ENCODE results near the gene IFI6. TPM values are rescaled to one million over a fixed set of nuclear protein-coding genes. Genes with fewer than 3 reads are reported as not detected.

The IFI6 gene
- total and polyA plus RNA-seq, 11 donors = 18.3 to 140 (median 61.9) TPM

- peak; percentile 42 to 80 (median 61) for DNase-seq
- Histone ChIP-seq H3K4me1 (peaks cover 5 to 66% (median 40%) of the 10 kb centered on the region in 12 donors), H3K36me3 (no peaks in the 10 kb centered on the region), H3K27me3 (peaks cover 0 to 5% (median 0%) of the 10 kb centered on the region in 9 donors), H3K9me3 (no peaks in the 10 kb centered on the region), H3K4me3 (peak within 1 kb of the TSS; percentile 19 to 66 (median 54)), H3K27ac (peak within 1 kb of the TSS; percentile 80 to 92 (median 85))
- TF ChIP-seq POLR2A (IDR thresholded peaks at IDR 0.05) = no peak
- TF ChIP-seq, protein P1, sequence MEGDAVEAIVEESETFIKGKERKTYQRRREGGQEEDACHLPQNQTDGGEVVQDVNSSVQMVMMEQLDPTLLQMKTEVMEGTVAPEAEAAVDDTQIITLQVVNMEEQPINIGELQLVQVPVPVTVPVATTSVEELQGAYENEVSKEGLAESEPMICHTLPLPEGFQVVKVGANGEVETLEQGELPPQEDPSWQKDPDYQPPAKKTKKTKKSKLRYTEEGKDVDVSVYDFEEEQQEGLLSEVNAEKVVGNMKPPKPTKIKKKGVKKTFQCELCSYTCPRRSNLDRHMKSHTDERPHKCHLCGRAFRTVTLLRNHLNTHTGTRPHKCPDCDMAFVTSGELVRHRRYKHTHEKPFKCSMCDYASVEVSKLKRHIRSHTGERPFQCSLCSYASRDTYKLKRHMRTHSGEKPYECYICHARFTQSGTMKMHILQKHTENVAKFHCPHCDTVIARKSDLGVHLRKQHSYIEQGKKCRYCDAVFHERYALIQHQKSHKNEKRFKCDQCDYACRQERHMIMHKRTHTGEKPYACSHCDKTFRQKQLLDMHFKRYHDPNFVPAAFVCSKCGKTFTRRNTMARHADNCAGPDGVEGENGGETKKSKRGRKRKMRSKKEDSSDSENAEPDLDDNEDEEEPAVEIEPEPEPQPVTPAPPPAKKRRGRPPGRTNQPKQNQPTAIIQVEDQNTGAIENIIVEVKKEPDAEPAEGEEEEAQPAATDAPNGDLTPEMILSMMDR (IDR thresholded peaks at IDR 0.05) = no peak
- intact Hi-C loops (cut with DNase I) = no loop called here
- WGBS, 4 donors = 40 to 74% (median 57%) methylated on average over 18 to 28 of the region's 28 CpGs
- ATAC-seq = peak in 2 of 4 donors; percentile 16 to 18
These were observed 37.0 kb downstream of the IFI6 start, which contains the start of gene FGR for GRCh38 chr1:27634985-27635367. FGR (minus strand) TSS chr1:27635185; CDS start chr1:27623916, 11,269 bp downstream.

DNA sequence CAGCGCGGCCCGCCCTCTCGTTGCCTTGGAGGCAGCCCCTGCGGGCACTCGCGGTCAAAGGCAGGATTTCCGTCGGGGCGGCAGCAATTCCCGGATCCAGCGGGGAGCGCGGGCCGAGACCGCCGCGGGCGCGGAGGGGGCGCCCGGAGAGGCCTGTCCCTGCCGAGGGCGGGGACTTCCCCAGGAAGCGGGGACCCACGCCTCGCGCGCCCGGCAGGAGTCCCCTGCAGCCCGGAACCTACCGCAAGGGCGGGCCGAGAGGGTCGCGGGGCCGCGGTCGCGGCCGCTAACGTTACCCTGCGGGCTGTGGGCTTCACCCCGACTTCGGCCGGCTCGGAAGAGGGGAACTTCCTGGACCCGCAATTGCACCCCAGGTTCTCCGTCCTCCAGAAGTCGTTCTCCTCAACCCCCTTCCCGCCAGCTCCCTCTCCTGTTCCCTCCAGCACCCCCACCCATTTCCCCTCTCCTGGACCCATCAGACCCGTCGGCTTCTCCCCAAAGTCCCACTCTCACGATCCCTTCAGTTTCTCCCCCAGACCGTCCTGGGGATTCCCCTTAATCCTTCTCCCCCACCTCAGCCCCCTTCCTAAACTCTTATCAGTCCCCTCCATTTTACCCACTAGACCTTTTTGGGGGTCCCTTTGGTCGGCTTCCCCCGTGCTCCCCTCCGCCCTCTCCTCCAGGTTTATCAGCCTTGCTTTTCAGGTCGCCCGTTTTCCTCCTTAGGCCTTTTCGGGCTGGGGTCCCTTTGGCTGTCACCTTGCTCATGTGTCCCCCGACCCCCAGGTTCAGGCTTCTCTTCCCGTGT, 37.6 kb downstream of the IFI6 start:
- Histone ChIP-seq H3K4me3 (peak overlapping the region; percentile 19 to 66 (median 54)), H3K27ac (peak overlapping the region; percentile 80 to 92 (median 85)), H3K27me3 (peaks cover 0 to 5% (median 0%) of the 10 kb centered on the region in 9 donors), H3K4me1 (peaks cover 10 to 72% (median 45%) of the 10 kb centered on the region in 12 donors), H3K9me3 (no peaks in the 10 kb centered on the region), H3K36me3 (no peaks in the 10 kb centered on the region)
- TF ChIP-seq, protein P1 (IDR thresholded peaks at IDR 0.05) = peak in 2 of 12 donors; percentile 11 to 18
- TF ChIP-seq POLR2A (IDR thresholded peaks at IDR 0.05) = peak in 1 of 2 donors; percentile 60
- peak; percentile 22 to 67 (median 66) for ATAC-seq
- peak; percentile 74 to 88 (median 76) for DNase-seq
- intact Hi-C loops (cut with DNase I) = no loop called here
- WGBS, 4 donors = 6 to 15% (median 10%) methylated on average over 35 to 63 of the region's 63 CpGs

GRCh38 chr1:27633640-27634176, 38.3 kb downstream of the IFI6 start:
- TF ChIP-seq, protein P1 (IDR thresholded peaks at IDR 0.05) = no peak
- no peak for TF ChIP-seq POLR2A (IDR thresholded peaks at IDR 0.05)
- Histone ChIP-seq H3K36me3 (no peaks in the 10 kb centered on the region), H3K27ac (peak overlapping the region; percentile 80 to 92 (median 85)), H3K27me3 (peaks cover 0 to 5% (median 0%) of the 10 kb centered on the region in 9 donors), H3K4me1 (peaks cover 11 to 79% (median 52%) of the 10 kb centered on the region in 12 donors), H3K4me3 (peak overlapping the region; percentile 19 to 66 (median 54)), H3K9me3 (no peaks in the 10 kb centered on the region)
- ATAC-seq = no peak
- DNase-seq = no peak
- WGBS, 4 donors = 29 to 36% (median 31%) methylated on average over 12 to 17 of the region's 17 CpGs
- intact Hi-C loops (cut with DNase I) = no loop called here

GRCh38 chr1:27633298-27633610, 38.7 kb downstream of the IFI6 start:
- DNase-seq = no peak
- intact Hi-C loops (cut with DNase I) = no loop called here
- no peak for ATAC-seq
- Histone ChIP-seq H3K27ac (peak overlapping the region; percentile 80 to 92 (median 85)), H3K4me3 (peak overlapping the region in 2 of 12 donors; percentile 35 to 66), H3K9me3 (no peaks in the 10 kb centered on the region), H3K27me3 (peaks cover 0 to 5% (median 0%) of the 10 kb centered on the region in 9 donors), H3K36me3 (no peaks in the 10 kb centered on the region), H3K4me1 (peaks cover 13 to 82% (median 55%) of the 10 kb centered on the region in 12 donors)
- WGBS, 4 donors = 73 to 78% (median 74%) methylated on average over 5 of the region's 5 CpGs
- TF ChIP-seq POLR2A (IDR thresholded peaks at IDR 0.05) = no peak
- TF ChIP-seq, protein P1 (IDR thresholded peaks at IDR 0.05) = no peak
